ENCODE results near the gene ATRX.
"Not testable (repeated sequence)": the region's sequence is repeated elsewhere in the genome, so short reads cannot be mapped to it uniquely, and the experiment has no call there.

Gene ATRX

DNA sequence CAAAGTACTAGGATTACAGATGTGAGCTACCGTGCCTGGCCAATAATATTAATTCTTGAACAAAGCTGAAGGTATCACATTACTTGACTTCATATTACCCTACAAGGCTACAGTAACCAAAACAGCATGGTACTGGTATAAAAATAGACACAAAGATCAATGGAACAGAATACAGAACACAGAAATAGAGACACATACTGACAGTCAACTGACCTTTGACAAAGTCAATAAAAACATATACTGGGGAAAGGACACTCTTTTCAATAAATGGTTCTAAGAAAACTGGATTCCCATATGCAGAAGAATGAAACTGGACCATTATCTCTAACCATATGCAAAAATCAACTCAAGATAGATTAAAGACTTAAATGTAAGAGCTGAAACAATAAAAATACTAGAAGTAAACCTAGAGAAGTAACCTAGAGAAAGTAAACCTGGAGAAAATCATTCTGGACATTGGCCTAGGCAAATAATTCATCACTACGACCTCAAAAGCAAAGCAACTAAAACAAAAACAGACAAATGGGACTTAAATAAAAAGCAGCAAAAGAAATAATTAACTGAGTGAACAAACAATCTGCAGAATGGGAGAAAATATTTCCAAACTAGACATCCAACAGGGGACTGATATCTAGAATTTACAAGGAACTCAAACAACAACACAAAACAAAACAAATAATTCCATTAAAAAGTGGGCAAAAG is 182.2 kb downstream of the ATRX start:
- no peak for DNase-seq

DNA sequence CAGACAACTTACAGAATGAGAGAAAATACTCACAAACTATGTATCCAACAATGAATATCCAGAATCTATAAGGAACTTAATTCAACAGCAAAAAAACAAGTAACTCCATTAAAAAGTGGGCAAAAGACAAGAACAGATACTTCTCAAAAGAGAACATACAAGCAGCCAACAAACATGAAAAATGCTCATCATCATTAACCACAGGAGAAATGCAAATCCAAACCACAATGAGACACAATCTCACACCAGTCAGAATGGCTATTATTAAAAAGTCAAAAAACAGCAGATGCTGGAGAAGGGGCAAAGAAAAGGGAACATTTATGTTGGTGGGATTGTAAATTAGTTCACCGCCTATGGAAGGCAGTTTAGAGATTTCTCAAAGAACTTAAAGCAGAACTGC is 188.5 kb downstream of the ATRX start:
- DNase-seq = no peak

DNA sequence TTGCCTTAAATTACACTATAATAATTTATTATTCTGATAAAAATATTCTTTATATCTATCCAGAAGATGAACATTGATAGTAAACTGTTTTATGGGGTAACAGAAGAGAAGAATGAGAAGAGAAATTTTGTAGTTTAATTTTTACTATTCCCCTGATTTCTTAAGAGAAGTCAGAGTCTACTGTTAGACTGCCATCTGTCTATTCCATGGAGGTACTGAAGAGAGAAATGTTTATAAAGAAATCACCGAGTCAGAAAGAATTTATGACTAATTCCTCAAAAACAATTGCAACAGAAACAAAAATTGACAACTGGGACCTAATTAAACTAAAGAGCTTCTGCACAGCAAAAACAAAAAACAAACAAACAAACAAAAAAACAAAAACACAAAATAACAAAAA is 188.9 kb downstream of the ATRX start:
- DNase-seq = no peak

DNA sequence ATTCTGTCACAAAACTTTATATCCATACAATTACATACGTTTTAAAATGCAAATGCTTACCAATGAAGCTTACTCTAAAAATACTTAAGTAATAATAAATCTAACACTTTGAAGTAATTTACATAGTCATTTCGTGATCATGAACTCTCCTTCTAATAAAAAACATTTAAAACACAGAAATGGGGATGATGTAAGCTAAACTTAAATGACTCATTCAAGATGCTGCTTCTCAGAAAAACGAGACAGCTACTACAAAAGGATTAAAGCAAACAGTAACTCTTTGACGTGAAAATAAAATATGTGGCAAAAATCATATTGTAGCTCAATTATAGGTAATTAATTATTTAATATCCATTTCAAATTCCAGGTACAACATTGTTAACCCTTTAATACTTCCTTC is 190.2 kb downstream of the ATRX start:
- DNase-seq = no peak

DNA sequence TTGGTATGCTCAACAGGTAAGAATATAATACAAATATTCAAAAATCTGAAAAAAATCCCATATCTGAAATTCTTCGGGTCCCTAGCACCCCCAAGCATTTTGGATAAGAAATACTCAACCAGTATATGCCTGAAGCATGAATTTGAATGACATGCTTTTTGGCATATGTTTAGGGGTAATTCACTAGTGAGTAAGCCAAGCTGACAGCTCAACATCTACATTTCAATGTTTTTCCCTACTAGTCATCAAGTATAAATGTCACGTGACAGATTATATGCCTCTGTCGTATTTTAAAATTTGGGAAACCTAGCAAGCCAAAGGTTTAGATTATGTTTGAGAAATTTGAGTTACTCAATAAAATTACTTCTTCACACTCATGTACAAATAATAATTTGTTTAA is 213.7 kb downstream of the ATRX start:
- no peak for DNase-seq

DNA sequence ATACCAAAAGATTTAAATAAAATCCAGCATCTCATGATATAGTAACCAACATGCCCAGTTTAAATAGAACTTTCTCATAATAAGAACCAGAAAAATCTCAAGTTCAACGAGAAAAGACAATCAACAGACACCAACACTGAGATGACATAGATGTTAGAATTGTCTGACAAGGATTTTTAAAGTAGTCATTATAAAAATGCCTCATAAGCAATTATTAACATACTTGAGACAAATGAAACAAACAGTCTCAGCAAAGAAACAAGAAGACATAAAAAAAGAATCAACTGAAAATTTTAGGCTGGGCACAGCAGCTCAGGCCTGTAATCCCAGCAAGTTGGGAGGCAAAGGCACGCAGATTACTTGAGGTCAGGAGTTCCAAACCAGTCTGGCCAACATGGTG is 220.7 kb downstream of the ATRX start:
- no peak for DNase-seq

DNA sequence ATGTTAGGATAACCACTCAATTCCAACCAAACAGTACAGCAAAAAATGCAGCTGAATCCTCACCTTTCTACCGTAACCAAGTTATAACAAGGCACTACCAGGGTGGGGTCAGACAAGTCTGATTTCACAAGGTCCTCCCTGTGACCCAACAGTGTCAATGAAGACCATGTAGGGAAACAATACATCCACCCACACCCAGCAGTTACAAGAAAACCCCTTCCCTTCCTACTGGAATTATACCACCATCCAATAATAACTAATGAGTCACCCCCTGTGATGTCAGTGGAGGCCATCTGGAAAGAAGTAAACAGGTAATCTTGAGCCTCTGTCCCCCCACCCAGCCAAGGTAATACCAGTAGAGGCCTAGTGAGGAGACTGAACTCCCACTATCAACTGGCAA is 221.2 kb downstream of the ATRX start:
- DNase-seq = no peak

DNA sequence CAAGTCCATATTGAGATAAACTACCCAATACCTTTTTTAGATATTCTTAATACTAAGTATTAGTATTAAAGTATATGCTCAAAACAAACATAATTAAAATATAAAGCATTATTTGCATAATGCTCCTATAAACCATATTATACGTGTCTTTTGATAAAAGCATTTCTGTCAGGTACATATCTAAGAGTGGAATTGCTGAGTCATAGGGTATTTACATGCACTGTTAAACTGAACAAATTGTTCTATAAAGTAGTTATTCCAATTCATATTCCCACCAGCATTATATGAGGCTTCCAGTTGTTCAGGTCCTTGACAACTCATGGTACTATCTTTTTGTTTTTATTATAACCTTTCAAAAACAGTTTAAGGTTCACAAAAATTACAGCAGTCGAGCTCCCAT is 224.6 kb downstream of the ATRX start:
- DNase-seq = no peak

DNA sequence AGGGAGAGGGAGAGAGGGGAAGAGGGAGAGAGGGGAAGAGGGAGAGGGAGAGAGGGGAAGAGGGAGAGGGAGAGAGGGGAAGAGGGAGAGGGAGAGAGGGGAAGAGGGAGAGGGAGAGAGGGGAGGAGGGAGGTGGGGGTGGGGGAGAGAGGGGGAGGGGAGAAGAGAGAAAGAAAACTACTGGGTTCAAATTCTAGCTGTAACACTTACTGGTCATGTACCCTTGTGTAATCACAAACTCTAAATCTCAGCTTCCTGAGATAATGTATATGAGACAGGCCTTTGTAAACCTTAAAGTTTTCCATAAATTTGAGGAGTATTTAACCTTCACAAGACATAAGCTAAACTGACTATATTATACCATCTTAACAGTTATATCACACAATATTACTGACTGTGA is 229.7 kb downstream of the ATRX start:
- no peak for DNase-seq

DNA sequence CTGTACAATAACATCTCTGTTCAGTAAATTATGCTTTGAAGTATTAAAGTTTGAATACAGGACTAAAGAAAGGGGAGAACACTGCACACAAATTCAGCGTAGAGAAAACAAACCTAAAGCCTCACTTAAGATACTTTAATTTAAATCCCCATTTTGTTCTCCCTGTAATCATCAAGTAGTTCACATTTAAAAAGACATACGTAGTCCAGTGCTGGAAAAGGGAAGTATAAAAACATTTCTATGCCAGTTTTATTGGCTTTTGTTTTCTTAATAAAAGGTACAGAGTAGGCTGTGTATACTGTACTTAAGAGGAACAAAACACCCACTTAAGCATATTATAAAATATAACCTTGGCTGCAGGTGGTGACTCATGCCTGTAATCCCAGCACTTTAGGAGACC is 237.3 kb downstream of the ATRX start:
- DNase-seq = no peak

DNA sequence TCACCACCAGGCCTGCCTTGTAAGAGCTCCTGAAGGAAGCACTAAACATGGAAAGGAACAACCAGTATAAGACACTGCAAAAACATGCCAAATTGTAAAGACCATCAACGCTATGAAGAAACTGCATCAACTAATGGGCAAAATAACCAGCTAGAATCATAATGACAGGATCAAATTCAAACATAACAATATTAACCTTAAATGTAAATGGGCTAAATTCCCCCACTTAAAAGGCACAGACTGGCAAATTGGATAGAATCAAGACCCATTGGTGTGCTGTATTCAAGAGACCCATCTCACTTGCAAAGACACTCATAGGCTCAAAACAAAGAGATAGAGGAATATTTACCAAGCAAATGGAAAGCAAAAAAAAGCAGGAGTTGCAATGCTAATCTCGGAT is 246.2 kb downstream of the ATRX start:
- not testable (repeated sequence) for DNase-seq

DNA sequence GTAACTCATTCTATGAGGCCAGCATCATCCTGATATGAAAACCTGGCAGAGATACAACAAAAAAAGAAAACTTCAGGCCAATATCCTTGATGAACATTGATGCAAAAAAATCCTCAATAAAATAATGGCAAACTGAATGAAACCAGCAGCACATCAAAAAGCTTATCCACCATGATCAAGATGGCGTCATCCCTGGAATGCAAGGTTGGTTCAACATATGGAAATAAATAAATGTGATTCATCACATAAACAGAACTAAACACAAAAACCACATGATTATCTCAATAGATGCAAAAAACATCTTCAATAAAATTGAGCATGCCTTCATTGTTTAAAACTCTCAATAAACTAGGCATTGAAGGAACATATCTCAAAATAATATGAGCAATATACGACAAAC is 254.8 kb downstream of the ATRX start:
- not testable (repeated sequence) for DNase-seq

DNA sequence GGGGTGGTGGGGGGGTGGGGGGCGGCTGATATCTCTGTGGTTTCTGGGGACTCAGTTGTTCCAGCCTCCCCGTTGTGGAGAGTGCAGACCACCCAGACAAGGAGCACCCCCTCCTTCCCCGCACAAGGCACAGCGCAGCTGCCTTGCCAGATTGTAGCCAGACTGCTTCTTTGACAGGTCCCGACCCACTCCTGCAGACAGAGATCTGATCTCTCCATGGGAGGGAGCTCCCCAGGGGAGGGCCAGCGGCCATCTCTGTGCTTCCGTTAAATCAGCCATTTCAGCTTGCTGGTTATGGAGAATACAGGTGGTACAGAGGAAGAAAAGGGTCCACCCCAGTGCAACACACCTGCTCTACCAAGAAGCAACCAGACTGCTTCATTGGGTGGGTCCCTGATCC is 258.0 kb downstream of the ATRX start:
- DNase-seq = no peak

DNA sequence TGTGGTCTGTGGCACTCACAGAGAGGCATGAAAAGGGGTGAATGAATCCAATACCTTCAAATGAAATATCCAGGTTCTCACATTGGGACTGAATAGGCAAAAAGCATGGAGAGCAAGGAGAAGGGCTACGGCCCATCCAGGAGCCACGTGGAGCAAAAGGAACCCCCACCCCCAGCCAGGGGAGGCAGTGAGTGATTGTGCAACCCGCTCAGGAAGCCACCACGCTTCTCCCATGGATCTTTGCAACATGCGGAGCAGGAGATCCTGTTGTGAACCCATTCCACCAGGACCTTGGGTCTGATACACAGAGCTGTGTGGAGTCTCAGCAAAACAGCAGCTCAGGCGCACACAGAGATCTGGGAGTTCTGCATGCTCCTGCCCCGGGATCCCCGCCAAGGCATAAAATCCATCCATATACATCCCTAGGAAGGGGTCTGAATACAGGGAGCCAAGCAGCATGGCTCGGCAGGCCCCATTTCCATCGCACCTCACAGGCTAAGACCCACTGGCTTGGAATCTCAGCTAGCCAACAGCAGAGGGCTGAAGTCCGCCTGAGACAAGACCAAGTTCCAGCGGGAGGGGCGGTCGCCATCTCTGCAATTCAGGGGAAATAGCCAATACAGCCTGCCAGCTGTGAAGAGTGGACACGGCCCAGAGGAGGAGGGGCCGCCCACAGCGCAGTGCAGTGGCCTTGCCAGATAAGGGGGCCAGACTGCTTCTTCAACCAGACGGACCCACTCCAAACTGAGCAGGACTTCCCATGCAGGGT is 258.6 kb downstream of the ATRX start:
- DNase-seq = no peak

DNA sequence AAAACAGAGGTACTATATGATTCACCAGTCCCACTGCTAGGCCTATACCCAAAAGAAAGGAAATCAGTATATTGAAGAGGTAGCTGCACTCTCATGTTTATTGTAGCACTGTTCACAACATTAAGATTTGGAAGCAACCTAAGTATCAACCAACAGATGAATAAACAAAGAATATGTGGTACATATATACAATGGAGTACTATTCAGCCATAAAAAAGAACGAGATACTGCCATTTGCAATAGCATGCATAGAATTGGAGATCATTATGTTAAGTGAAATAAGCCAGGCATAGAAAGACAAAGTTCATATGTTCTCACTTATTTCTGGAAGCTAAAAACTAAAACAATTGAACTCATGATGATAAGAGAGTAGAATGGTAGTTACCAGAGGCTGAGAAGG is 266.3 kb downstream of the ATRX start:
- DNase-seq = no peak

DNA sequence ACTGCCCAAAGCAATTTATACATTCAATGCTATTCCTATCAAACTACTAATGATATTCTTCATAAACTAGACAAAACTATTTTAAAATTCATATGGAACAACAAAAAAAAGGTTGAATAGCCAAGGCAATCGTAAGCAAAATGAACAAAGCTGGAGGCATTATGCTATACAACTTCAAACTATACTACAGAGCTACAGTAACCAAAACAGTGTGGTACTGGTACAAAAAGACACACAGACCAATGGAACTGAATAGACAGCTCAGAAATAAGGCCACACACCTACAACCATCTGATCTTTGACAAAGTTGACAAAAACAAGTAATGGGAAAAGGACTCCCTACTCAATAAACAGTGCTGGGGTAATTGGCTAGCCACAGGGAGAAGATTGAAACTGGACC is 271.8 kb downstream of the ATRX start:
- no peak for DNase-seq

DNA sequence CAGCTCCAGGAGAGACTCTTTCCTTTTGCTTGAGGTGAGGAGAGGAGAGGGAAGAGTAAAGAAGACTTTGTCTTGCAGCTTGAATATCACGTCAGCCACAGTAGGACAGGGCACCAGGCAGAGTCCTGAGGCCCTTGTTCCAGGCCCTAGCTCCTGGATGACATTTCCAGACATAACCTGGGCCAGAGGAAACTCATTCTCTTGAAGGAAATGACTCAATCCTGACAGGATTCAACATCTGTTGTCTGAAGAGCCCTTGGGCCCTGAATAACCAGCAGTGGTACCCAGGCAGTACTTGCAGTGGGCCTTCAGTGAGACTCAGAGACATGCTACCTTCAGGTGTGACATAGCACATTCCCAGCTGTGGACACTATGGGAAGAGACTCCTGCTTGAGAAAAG is 276.0 kb downstream of the ATRX start:
- no peak for DNase-seq

DNA sequence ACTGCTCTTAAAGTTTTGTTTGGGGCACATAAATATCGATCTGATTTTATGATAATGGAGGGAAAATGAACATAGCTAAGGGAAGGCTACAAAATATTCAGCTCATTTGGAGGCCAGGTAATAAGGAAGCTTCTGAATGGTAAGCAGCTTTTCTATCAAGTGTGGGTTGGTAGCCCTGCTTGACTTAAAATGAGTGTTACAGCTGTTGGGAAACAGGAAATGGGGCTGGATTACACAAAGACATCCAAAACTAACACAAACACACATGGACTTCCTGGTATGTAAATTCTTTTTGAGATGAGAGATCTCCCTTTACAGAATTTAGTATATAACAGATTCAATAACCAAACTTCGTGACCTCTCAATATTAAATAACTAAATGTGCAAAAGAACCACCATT is 280.8 kb downstream of the ATRX start:
- DNase-seq = no peak

DNA sequence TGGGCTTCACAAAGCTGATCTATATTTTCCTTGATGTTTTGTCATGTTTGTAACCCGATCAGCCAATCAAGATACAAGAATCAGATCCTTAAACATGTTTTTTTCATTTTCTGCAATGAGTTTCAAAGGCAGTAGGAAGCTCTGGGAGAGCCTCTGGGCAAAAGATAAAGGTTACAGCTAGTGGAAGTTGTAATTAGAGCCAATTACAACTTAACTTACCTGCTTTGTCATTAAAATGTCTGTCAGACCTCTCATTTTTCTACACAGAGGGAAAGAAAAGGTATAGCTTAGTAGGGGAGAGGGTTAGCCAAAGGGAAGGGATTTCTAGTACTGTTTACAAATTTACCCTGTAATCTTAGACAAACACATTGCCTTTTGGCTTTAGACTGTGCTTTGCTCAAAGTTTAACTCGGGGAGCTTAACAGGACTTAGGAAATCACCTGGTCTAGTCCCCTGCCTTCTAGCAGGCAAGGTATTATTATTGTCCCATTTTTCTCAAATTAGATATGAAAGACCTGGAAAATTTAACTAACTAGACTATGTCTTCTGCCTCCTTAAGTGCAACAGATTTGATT is 283.0 kb downstream of the ATRX start:
- no peak for DNase-seq

DNA sequence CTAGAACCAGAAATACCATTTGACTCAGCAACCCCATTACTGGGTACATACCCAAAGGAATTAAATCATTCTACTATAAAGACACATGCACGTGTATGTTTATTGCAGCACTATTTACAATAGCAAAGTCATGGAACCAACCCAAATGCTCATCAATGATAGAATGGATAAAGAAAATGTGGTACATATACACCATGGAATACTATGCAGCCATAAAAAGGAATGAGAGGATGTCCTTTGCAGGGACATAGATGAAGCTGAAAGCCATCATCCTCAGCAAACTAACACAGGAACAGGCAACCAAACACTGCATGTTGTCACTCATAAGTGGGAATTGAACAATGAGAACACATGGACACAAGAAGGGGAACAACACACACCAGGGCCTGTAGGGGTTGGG is 285.9 kb downstream of the ATRX start:
- not testable (repeated sequence) for DNase-seq

DNA sequence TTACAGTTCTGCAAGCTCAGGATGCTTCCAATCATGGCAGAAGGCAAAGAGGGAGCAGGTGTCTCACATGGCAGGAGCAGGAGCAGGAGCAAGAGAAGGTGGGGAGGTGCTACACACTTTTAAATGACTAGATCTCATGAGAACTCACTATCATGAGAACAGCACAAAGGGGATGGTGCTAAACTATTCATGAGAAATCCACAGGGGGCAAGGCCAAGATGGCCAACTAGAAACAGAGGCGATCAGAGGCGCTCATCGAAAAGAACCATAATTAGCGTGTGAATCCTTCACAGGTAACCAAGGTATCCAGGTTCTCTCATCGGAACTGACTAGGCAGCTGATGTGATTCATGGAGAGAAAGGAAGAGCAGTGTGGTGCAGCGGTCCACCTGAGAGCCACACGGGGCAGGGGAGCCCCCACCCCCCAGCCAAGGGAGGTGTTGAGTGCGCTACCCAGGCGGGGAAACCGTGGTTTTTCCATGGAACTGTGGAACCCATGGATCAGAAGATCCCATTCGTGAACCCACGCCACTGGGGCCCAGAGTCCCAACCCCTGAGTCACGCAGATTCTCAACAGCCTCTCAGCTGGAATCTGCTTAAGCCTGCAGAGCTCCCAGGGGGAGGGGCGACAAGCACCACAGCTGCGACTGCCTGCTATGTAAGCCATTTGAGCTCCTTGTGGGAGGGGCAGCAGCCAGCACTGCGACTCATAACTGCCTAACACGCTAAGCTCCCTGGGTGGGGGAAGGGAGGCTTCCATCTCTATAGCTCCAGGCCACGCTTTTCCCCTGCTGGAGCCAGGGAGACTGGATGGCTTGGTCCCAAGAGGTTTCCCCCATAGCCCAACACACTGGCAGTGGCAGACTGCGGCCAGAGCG is 292.1 kb downstream of the ATRX start:
- no peak for DNase-seq

DNA sequence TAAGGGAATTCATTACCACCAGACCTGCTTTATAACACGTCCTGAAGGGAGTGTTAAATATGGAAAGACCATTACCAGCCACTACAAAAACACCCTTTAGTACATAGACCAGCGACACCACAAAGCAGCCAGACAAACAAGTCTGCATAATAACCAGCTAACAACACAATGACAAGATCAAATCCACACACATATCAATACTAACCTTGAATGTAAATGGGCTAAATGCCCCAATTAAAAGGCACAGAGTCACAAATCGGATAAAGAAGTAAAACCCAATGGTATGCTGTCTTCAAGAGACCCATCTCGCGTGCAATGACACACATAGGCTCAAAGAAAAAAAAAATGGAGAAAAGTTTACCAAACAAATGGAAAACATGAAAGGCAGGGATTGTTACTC is 302.0 kb downstream of the ATRX start:
- no peak for DNase-seq

DNA sequence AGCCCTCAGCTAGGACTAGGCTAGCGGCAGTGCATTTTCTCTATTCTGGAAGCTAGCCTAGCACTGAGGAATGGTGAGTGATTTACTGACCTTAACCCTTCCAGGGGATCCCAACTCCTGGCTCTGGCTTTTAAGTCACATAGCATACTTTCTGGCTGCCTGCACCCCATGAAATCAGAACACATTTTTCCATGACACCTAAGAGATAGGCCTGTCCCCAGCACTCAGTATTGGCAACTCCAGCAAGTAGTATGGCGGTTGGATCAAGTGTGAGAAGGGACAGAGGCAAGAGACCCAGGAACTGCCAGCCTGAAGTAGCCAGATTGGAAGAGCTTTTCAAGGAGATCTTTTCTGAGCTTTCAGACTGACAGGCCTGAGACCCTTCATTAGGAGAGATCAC is 330.6 kb downstream of the ATRX start:
- DNase-seq = no peak

All from NCI-H1417 treated with DMSO at 0.1 percent for 48 hours (cell line).